Occipital lobe (tissue), 2 donors: Measurements from ENCODE around the gene DSCAML1. TPM values are rescaled to one million over a fixed set of nuclear protein-coding genes. Genes with fewer than 3 reads are reported as not detected.
"Not testable (repeated sequence)": the region's sequence is repeated elsewhere in the genome, so short reads cannot be mapped to it uniquely, and the experiment has no call there.

Experiments
- DNase-seq: peaks from one replicate; lab custom pipeline; 2025; lab: John Stamatoyannopoulos, UW
- total RNA-seq: library from RNA; depleted of rRNA; stranded (reverse); fragments of >200 nt; gene quantifications from one replicate; pipeline ENCODE4 v1.2.3, GENCODE V29; 2014

The DSCAML1 gene
- total RNA-seq, 1 donor from 2014 or later: 7.6 TPM

- no peak for DNase-seq
These were observed 381.6 kb downstream of the DSCAML1 start for GRCh38 chr11:117415358-117415896.

DNA sequence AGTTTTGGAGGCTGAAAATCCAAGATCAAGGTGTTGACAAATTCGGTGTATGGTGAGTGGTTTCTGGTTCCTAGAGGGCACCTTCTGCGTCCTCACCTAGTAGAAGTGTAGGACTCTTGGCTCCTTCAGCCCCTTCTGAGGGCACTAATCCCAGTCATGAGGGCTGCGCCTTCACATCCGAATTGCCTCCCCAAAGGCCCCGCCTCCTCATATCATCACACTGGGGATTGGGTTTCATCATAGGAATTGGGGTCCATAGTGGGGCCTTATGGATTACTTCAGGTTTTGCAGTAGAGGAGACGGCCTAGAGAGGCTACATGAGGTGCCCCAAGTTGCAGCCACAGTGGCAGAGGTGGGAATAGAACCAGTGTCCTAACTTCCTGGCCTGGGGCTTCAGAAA lies 382.3 kb downstream of the DSCAML1 start:
- DNase-seq: no peak

GRCh38 chr11:117413616-117414015 lies 383.4 kb downstream of the DSCAML1 start:
- no peak for DNase-seq

DNA sequence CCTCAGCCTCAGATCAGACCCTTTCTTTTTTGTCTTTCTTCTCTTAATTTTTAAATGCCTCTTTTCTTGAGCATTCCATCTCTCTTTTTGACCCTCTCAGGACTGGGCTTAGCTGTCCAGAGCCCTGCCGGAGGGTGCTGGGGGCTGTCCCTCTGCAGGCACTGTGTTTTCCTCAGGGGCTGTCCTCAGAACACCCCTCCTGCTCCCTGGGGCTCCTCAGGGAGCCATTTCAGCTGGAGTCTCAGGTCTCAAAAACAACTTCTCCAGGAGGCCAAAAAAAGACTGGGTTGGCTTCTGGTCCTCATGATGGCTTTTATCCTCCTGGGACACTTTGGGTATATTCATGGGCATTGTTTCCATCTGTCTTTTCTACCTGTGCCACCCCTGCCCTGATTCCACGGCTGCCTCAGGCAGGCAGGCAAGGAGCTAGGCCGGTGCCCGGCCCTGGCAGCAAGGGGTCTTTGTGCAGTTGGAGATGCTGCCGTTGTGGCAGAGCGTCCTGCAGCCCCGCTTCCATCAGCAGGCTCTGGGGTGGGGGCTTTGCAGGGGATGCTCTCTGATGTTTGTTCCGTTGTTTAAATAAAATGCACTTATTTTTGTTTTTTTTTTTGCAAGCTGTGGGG lies 384.3 kb downstream of the DSCAML1 start:
- no peak for DNase-seq

GRCh38 chr11:117412176-117412575 lies 384.8 kb downstream of the DSCAML1 start:
- no peak for DNase-seq

GRCh38 chr11:117411736-117412135 lies 385.3 kb downstream of the DSCAML1 start:
- DNase-seq: no peak

DNA sequence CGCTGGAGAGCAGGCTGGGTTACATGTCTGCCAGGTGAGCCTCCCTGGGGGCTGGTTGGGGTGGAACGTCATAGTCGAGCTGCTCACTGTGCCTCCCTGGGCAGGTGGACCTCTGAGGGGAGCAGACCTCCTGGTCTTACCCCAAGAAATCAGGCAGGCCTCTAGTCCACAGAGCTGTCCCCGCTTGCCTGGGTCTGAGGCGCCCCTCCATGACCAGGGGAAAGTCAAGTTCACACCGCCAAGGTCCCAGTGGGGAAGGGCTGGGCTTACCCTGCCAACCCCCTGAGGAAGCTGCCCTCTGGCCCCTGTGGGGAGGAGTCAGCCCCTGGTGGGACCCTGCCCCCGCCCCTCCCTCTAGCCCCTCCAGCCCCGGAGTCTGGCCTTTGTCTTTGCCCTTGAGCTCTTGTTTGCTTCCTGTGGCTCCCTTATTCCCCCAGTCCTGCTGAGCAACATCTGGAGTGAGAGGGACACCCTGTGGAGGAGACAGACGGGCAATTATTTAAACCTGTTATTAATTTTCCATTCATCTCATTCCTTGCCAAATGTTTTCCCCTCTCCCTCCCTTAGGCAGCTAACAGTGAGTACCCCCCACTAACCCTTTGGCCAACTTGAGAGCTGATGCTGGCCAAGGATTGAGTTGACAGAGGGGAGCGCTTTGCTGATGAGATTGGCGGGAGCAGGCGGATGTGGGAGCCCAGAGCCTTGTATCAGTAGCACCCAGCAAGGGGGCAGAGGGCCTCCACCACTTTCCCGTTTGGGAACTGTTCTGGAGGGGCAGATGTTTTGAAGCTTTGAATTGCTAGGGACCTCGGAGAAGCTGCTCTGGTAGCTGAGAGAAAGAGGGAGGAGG lies 385.9 kb downstream of the DSCAML1 start:
- DNase-seq: no peak

DNA sequence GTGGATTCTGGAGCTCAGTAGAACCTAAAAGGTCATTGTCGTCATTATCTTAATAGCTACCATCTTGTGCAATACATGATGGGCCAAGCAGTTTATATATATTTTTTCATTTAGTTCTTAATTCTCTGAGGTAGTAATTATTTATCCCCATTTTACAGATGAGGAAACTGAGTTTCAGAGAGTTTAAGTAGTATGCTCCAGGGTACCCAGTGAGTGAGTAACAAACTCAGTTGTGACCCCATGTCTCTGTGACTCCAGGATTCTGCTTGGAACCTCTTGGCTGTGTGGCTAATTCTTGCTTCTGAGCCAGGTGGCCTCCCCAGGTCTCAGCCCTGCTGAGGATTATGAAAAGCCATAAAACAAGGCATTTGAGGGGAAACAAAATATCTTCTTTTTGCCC lies 386.8 kb downstream of the DSCAML1 start:
- DNase-seq: no peak

GRCh38 chr11:117409511-117409910 lies 387.5 kb downstream of the DSCAML1 start:
- DNase-seq: no peak

GRCh38 chr11:117408356-117408755 lies 388.7 kb downstream of the DSCAML1 start:
- DNase-seq: no peak

GRCh38 chr11:117407016-117407415 lies 390.0 kb downstream of the DSCAML1 start:
- no peak for DNase-seq

DNA sequence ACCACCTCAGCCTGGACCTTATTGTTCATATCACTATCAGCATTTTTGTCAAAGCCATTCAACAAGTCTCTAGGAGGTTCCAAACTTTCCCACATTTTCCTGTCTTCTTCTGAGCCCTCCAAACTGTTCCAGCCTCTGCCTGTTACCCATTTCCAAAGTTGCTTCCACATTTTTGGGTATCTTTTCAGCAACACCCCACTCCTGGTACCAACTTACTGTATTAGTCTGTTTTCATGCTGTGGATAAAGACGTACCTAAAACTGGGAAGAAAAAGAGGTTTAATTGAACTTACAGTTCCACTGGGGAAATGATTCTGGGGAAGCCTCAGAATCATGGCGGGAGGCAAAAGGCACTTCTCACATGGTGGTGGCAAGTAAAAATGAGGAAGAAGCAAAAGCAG lies 391.1 kb downstream of the DSCAML1 start:
- not testable (repeated sequence) for DNase-seq

- DNase-seq: not testable (repeated sequence)
These were observed 397.7 kb downstream of the DSCAML1 start for GRCh38 chr11:117399100-117399840.

- not testable (repeated sequence) for DNase-seq
These were observed 398.4 kb downstream of the DSCAML1 start for GRCh38 chr11:117398618-117399017.

GRCh38 chr11:117396970-117397369 lies 400.0 kb downstream of the DSCAML1 start:
- DNase-seq: no peak

GRCh38 chr11:117395476-117395875 lies 401.5 kb downstream of the DSCAML1 start:
- no peak for DNase-seq

- no peak for DNase-seq
These were observed 402.6 kb downstream of the DSCAML1 start for GRCh38 chr11:117394221-117394925.

GRCh38 chr11:117392979-117393378 lies 404.0 kb downstream of the DSCAML1 start:
- DNase-seq: no peak

- no peak for DNase-seq
These were observed 404.9 kb downstream of the DSCAML1 start for GRCh38 chr11:117392001-117392690.

DNA sequence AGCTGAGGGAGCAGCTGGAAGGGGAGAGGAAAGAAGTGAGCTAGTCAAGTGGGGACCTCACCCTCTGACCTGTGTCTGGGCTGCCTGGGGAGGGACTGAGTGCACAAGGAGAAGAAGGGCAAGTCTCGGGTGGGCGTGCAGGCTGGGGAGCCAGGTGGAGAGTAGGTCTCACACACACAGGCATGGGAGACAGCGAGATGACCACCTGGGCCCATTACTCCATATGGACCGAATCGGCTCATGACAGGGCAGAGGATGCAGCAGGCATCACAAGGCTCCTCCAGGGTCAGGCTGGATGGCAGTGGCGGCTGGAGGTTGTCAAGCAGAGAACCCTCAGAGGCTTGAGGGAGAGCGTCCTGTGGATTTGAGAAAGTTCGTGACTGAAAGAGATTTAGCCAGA lies 405.8 kb downstream of the DSCAML1 start:
- no peak for DNase-seq

GRCh38 chr11:117390743-117391142 lies 406.3 kb downstream of the DSCAML1 start:
- DNase-seq: no peak
